Measurements from ENCODE around the gene LPCAT3. TPM values are rescaled to one million over a fixed set of nuclear protein-coding genes. Genes with fewer than 3 reads are reported as not detected.

Gene LPCAT3
- total and polyA plus RNA-seq, 8 donors, result 22.4 to 36.5 (median 32.0) TPM

DNA sequence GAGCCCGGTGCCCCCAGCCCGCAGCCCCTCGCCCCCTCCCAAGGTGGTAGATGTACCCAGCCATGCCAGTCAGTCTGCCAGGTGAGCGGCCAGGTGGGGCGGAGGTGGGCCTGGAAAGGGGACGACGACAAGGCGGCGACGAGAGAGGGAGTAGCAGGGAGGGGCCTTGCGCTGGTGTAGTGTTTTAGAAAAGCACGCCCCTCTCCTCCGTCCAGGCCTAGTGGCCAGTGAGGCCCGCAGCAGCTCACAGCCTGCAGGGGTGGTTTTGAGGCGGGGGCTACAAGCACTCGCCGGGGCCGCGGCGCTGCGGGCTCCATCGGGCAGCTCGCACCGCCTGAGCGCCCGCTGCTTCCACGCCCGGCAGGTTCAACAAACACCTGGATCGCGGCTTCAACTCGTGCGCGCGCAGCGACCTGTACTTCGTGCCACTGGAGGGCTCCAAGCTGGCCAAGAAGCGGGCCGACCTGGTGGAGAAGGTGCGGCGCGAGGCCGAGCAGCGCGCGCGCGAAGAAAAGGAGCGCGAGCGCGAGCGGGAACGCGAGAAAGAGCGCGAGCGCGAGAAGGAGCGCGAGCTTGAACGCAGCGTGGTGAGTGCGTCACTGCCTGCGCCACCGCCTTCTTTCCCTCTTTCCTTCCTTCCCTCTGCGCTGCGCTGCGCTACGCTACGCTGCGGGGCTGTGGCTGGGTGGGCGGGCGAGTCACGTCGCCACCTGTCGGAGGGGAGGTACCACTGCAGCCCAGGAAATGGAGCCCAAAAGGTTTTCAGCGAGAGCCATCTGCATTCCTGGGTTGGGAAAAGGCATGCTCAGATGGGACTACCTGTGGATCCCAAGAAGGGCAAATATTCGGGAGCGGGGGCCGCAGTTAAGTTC, 80.6 kb downstream of the LPCAT3 start:
- no peaks in the 10 kb centered on the region for H3K27me3 ChIP-seq
- ATAC-seq (peak; percentile 90 to 94 (median 91)), FAIRE-seq (peak; percentile 89), DNase-seq (peak; percentile 93 to 96 (median 94))
- 0 to 1% methylated on average over 53 to 80 of the region's 80 CpGs for WGBS, 2 donors
- peak overlapping the region; percentile 91 to 93 (median 92) for H3K27ac ChIP-seq
- peak overlapping the region; percentile 43 to 65 (median 55) for H3K4me3 ChIP-seq
- intact Hi-C loops (cut with DNase I), result no loop called here
- peaks cover 0 to 12% (median 0%) of the 10 kb centered on the region in 3 donors for H3K36me3 ChIP-seq
- H3K9me3 ChIP-seq, result no peaks in the 10 kb centered on the region
- TF ChIP-seq, protein P1, sequence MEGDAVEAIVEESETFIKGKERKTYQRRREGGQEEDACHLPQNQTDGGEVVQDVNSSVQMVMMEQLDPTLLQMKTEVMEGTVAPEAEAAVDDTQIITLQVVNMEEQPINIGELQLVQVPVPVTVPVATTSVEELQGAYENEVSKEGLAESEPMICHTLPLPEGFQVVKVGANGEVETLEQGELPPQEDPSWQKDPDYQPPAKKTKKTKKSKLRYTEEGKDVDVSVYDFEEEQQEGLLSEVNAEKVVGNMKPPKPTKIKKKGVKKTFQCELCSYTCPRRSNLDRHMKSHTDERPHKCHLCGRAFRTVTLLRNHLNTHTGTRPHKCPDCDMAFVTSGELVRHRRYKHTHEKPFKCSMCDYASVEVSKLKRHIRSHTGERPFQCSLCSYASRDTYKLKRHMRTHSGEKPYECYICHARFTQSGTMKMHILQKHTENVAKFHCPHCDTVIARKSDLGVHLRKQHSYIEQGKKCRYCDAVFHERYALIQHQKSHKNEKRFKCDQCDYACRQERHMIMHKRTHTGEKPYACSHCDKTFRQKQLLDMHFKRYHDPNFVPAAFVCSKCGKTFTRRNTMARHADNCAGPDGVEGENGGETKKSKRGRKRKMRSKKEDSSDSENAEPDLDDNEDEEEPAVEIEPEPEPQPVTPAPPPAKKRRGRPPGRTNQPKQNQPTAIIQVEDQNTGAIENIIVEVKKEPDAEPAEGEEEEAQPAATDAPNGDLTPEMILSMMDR (IDR thresholded peaks at IDR 0.05), result peak; percentile 85 to 96 (median 94)
- H3K4me1 ChIP-seq, result peaks cover 5 to 12% (median 7%) of the 10 kb centered on the region in 3 donors

DNA sequence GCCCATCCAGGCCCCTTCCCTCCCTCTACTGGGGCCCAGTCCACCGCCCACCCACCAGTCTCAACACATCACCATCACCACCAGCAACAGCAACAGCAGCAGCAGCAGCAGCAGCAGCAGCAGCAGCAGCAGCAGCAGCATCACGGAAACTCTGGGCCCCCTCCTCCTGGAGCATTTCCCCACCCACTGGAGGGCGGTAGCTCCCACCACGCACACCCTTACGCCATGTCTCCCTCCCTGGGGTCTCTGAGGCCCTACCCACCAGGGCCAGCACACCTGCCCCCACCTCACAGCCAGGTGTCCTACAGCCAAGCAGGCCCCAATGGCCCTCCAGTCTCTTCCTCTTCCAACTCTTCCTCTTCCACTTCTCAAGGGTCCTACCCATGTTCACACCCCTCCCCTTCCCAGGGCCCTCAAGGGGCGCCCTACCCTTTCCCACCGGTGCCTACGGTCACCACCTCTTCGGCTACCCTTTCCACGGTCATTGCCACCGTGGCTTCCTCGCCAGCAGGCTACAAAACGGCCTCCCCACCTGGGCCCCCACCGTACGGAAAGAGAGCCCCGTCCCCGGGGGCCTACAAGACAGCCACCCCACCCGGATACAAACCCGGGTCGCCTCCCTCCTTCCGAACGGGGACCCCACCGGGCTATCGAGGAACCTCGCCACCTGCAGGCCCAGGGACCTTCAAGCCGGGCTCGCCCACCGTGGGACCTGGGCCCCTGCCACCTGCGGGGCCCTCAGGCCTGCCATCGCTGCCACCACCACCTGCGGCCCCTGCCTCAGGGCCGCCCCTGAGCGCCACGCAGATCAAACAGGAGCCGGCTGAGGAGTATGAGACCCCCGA, 81.4 kb downstream of the LPCAT3 start:
- peak overlapping the region; percentile 43 to 65 (median 55) for H3K4me3 ChIP-seq
- 22% methylated on average over 34 to 36 of the region's 36 CpGs for WGBS, 2 donors
- peak overlapping the region; percentile 91 to 93 (median 92) for H3K27ac ChIP-seq
- TF ChIP-seq, protein P1 (IDR thresholded peaks at IDR 0.05), result no peak
- FAIRE-seq (no peak), ATAC-seq (peak; percentile 13 to 29 (median 20)), DNase-seq (peak in 4 of 6 donors; percentile 58 to 89 (median 76))
- peaks cover 4 to 11% (median 5%) of the 10 kb centered on the region in 3 donors for H3K4me1 ChIP-seq
- H3K36me3 ChIP-seq, result peaks cover 0 to 12% (median 0%) of the 10 kb centered on the region in 3 donors
- no peaks in the 10 kb centered on the region for H3K9me3 ChIP-seq
- intact Hi-C loops (cut with DNase I), result no loop called here
- H3K27me3 ChIP-seq, result no peaks in the 10 kb centered on the region

DNA sequence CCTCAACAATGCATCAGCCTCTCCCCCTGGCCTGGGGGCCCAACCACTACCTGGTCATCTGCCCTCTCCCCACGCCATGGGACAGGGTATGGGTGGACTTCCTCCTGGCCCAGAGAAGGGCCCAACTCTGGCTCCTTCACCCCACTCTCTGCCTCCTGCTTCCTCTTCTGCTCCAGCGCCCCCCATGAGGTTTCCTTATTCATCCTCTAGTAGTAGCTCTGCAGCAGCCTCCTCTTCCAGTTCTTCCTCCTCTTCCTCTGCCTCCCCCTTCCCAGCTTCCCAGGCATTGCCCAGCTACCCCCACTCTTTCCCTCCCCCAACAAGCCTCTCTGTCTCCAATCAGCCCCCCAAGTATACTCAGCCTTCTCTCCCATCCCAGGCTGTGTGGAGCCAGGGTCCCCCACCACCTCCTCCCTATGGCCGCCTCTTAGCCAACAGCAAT, 82.1 kb downstream of the LPCAT3 start:
- ATAC-seq (no peak), DNase-seq (no peak), FAIRE-seq (no peak)
- WGBS, 2 donors, result 89 to 100% methylated on average over 3 of the region's 3 CpGs
- peaks cover 4 to 15% (median 6%) of the 10 kb centered on the region in 3 donors for H3K4me1 ChIP-seq
- H3K9me3 ChIP-seq, result no peaks in the 10 kb centered on the region
- H3K36me3 ChIP-seq, result peaks cover 0 to 9% (median 0%) of the 10 kb centered on the region in 3 donors
- H3K27ac ChIP-seq, result no peak overlapping the region
- H3K4me3 ChIP-seq, result no peak overlapping the region
- intact Hi-C loops (cut with DNase I), result no loop called here
- no peaks in the 10 kb centered on the region for H3K27me3 ChIP-seq
- TF ChIP-seq, protein P1 (IDR thresholded peaks at IDR 0.05), result no peak

DNA sequence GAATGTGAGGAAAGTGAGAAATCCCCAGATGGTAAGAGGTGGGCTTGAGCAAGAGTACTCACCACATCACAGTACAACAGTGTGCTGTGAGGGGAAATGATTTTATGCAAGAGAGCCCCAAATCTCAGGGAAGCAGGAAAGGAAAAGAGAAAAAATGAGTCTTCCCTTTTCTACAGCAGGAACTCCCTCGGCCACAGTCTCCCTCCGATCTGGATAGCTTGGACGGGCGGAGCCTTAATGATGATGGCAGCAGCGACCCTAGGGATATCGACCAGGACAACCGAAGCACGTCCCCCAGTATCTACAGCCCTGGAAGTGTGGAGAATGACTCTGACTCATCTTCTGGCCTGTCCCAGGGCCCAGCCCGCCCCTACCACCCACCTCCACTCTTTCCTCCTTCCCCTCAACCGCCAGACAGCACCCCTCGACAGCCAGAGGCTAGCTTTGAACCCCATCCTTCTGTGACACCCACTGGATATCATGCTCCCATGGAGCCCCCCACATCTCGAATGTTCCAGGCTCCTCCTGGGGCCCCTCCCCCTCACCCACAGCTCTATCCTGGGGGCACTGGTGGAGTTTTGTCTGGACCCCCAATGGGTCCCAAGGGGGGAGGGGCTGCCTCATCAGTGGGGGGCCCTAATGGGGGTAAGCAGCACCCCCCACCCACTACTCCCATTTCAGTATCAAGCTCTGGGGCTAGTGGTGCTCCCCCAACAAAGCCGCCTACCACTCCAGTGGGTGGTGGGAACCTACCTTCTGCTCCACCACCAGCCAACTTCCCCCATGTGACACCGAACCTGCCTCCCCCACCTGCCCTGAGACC, 82.7 kb downstream of the LPCAT3 start:
- ATAC-seq (no peak), DNase-seq (peak in 2 of 6 donors; percentile 52 to 75), FAIRE-seq (no peak)
- Histone ChIP-seq H3K27me3 (no peaks in the 10 kb centered on the region), H3K4me1 (peaks cover 4 to 19% (median 10%) of the 10 kb centered on the region in 3 donors), H3K36me3 (peaks cover 0 to 8% (median 0%) of the 10 kb centered on the region in 3 donors), H3K27ac (no peak overlapping the region), H3K9me3 (no peaks in the 10 kb centered on the region), H3K4me3 (no peak overlapping the region)
- TF ChIP-seq, protein P1 (IDR thresholded peaks at IDR 0.05), result no peak
- intact Hi-C loops (cut with DNase I), result no loop called here
- 76 to 83% methylated on average over 13 to 14 of the region's 14 CpGs for WGBS, 2 donors
